SH-SY5Y (cell line): ENCODE results near the gene SCAPER.

Source experiments
- GATA2 ChIP-seq: IDR thresholded peaks from 2 replicates; pipeline ENCODE4 v1.6.1; 2011; ENCODE audit warnings: mild to moderate bottlenecking, low read depth, low read length
- GATA3 ChIP-seq: IDR thresholded peaks from 2 replicates; pipeline ENCODE4 v1.6.1; 2011; ENCODE audit warnings: low read depth, mild to moderate bottlenecking, low read length, moderate library complexity

- no peak for TF ChIP-seq GATA2
- no peak for TF ChIP-seq GATA3
Measured at GRCh38 chr15:76865548-76865991, 39.6 kb downstream of the SCAPER start.
